Vein endothelial cell (primary cell): Measurements from ENCODE around the gene STK25. TPM values are rescaled to one million over a fixed set of nuclear protein-coding genes. Genes with fewer than 3 reads are reported as not detected.

ENCODE experiments used
- small RNA-seq: library from RNA; depleted of rRNA; stranded (forward); fragments of <200 nt; gene quantifications from one replicate; pipeline ENCODE3, GENCODE V24; 2012
- total RNA-seq: library from RNA; depleted of rRNA; stranded (reverse); fragments of >200 nt; gene quantifications from 2 replicates; pipeline ENCODE4 v1.2.3, GENCODE V29; 2012

STK25 gene
- 394 and 449 TPM in 2 replicates for total RNA-seq

DNA sequence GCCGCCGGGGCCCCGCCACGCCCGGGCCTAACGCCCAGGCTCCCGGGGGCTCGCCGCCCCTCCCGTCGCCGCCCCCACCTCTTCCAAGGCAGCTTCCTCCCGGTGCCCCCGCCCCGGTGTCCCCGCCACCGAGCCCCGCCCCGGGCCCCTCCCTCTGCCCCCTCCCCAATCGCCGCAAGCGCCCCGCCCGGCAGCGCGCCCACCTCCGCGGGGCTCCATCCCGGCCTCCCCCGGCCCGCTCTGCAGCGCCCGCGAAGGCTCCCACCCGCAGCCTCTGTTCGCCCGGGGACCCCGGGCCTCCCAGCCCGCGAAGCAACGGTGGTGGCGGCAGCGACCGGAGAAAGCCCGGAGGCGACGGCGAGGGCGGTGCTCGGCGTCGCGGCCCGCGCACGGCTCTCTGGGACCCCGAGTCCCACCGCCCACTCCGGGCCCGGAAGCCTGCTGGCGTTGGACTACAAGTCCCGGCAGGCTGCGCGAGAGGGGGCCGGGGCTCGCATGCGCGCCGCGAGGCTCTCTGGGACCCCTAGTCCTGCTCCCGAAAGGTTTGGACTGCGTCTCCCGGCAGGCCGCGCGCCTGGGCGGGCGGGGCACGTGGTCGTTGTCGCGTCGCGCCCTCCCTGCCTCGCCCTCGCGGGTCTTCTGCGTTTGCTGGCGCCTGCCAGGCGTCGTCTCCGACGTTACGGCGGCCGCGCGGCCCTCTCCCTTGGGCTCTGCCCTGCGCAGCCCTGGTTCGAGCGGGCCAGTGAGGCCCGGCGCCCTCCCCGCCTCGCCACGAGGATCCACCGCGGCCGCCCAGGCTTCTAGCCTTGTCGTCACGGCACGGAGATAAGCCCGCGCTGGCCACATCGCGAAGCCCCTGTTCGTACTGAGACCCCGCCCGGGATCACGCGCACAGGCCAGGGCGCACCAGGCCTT lies at the start of gene STK25:
STK25 (minus strand) TSS at position 345 of the 915 bp plus-strand sequence. CDS start 549 bp downstream, outside the sequence.

Small RNA genes lying within 50 kb of the gene (small RNA-seq; reads per million reads assigned to genes)
- gene MIR3133: not detected

Other genes with a start within 250 kb of the STK25 start
- 753 and 1,013 TPM in 2 replicates for gene HDLBP, start 192.9 kb downstream of the STK25 start, total RNA-seq
- 457 and 552 TPM in 2 replicates for gene SEPTIN2, start 192.7 kb downstream of the STK25 start, total RNA-seq
- 49.6 and 60.7 TPM in 2 replicates for gene FARP2, start 152.3 kb downstream of the STK25 start, total RNA-seq
- gene BOK, start 50.2 kb upstream of the STK25 start, total RNA-seq: 59.5 and 127 TPM in 2 replicates
- gene THAP4, start 128.6 kb upstream of the STK25 start, total RNA-seq: 49.5 and 57.2 TPM in 2 replicates
- 72.5 and 80.1 TPM in 2 replicates for gene ATG4B, start 129.1 kb upstream of the STK25 start, total RNA-seq
- 37.2 and 46.5 TPM in 2 replicates for gene DTYMK, start 178.2 kb upstream of the STK25 start, total RNA-seq
- gene ING5, start 193.5 kb upstream of the STK25 start, total RNA-seq: 13.7 and 19.3 TPM in 2 replicates
- 11.0 and 14.0 TPM in 2 replicates for gene D2HGDH, start 226.0 kb upstream of the STK25 start, total RNA-seq